CD4-positive, alpha-beta T cell treated with Interleukin-21 for 1 hour (primary cell): ENCODE results near the gene SIAH2.

ENCODE experiments used
- DNase-seq: peaks from one replicate; pipeline ENCODE4 v3.0.0-alpha.2; 2020

SIAH2 gene

GRCh38 chr3:150747886-150748683 is 14.9 kb downstream of the SIAH2 start:
- DNase-seq = no peak

- DNase-seq = no peak
Measured at GRCh38 chr3:150746791-150747590, 16.0 kb downstream of the SIAH2 start.

GRCh38 chr3:150745832-150746231 is 17.1 kb downstream of the SIAH2 start:
- DNase-seq = no peak

GRCh38 chr3:150744919-150745211 is 18.1 kb downstream of the SIAH2 start:
- no peak for DNase-seq

- DNase-seq = no peak
Measured at GRCh38 chr3:150744041-150744918, 18.7 kb downstream of the SIAH2 start.

GRCh38 chr3:150743508-150743907 is 19.5 kb downstream of the SIAH2 start:
- DNase-seq = no peak

- DNase-seq = no peak
Measured at GRCh38 chr3:150742679-150743078, 20.3 kb downstream of the SIAH2 start.

- no peak for DNase-seq
Measured at GRCh38 chr3:150742141-150742523, 20.8 kb downstream of the SIAH2 start.

- no peak for DNase-seq
Measured at GRCh38 chr3:150741497-150742140, 21.4 kb downstream of the SIAH2 start.

- DNase-seq = no peak
Measured at GRCh38 chr3:150740733-150741496, 22.1 kb downstream of the SIAH2 start.

- no peak for DNase-seq
Measured at GRCh38 chr3:150739877-150740645, 22.9 kb downstream of the SIAH2 start.

- DNase-seq = no peak
Measured at GRCh38 chr3:150739200-150739863, 23.6 kb downstream of the SIAH2 start.

GRCh38 chr3:150738688-150739087 is 24.3 kb downstream of the SIAH2 start:
- DNase-seq = no peak

GRCh38 chr3:150737874-150738679 is 24.9 kb downstream of the SIAH2 start:
- no peak for DNase-seq

- no peak for DNase-seq
Measured at GRCh38 chr3:150736903-150737832, 25.8 kb downstream of the SIAH2 start.

GRCh38 chr3:150736316-150736719 is 26.7 kb downstream of the SIAH2 start:
- DNase-seq = no peak

- no peak for DNase-seq
Measured at GRCh38 chr3:150734795-150735119, 28.2 kb downstream of the SIAH2 start.

GRCh38 chr3:150733936-150734794 is 28.8 kb downstream of the SIAH2 start:
- DNase-seq = no peak
